A673 (cell line): ENCODE results near the gene CAMTA2. TPM values are rescaled to one million over a fixed set of nuclear protein-coding genes. Genes with fewer than 3 reads are reported as not detected.

Experiments
- BruUV-seq: library from RNA; stranded (reverse); fragments of 400-500 nt; replicated peaks from 2 replicates; lab custom pipeline; 2021; lab: Mats Ljungman, UMichigan
- CTCF ChIA-PET: fragments of 300-600 bp; sonication (Branson Sonifier 250); formaldehyde crosslinking; loops from one replicate; lab custom pipeline; 2022; ENCODE audit warnings: antibody characterized with exemption; lab: Charles Lee
- POLR2A ChIA-PET: fragments of 300-600 bp; sonication (Branson Sonifier 250); formaldehyde crosslinking; loops from one replicate; lab custom pipeline; 2022; ENCODE audit warnings: antibody characterized with exemption; ENCODE audit not compliant: low non-redundant PET; lab: Charles Lee
- DNase-seq: peaks from one replicate; pipeline ENCODE4 v3.0.0-alpha.2; 2015; ENCODE audit warnings: low spot score
- H3K27ac ChIP-seq: fragments of 200-600 bp; sonication (generic); 2 replicates; pipeline ENCODE4 v1.5.1; 2016; ENCODE audit warnings: mixed run types, low read depth, mild to moderate bottlenecking, mixed read lengths, antibody characterized with exemption, low read length; ENCODE audit not compliant: poor library complexity, severe bottlenecking
- H3K27me3 ChIP-seq: fragments of 200-600 bp; sonication (generic); replicated peaks from 2 replicates; pipeline ENCODE4 v1.6.1; 2017; ENCODE audit warnings: mixed run types, low read depth, mild to moderate bottlenecking, mixed read lengths, antibody characterized with exemption, low read length; ENCODE audit not compliant: insufficient read depth, poor library complexity
- H3K36me3 ChIP-seq: fragments of 200-600 bp; sonication (generic); 2 replicates; pipeline ENCODE4 v1.6.1; 2016; ENCODE audit warnings: mixed run types, mild to moderate bottlenecking, mixed read lengths, antibody characterized with exemption, low read length; ENCODE audit not compliant: insufficient read depth, poor library complexity, severe bottlenecking
- H3K4me1 ChIP-seq: fragments of 200-600 bp; sonication (generic); 2 replicates; pipeline ENCODE4 v1.6.1; 2017; ENCODE audit warnings: mixed run types, mild to moderate bottlenecking, mixed read lengths, antibody characterized with exemption, low read length; ENCODE audit not compliant: insufficient read depth, poor library complexity, severe bottlenecking
- H3K4me3 ChIP-seq: fragments of 200-600 bp; sonication (generic); 2 replicates; pipeline ENCODE4 v1.5.1; 2016; ENCODE audit warnings: low read depth, mixed run types, mild to moderate bottlenecking, mixed read lengths, low read length; ENCODE audit not compliant: poor library complexity, severe bottlenecking
- H3K9me3 ChIP-seq: fragments of 200-600 bp; sonication (generic); 2 replicates; pipeline ENCODE4 v1.6.1; 2016; ENCODE audit warnings: mixed run types, low read depth, mild to moderate bottlenecking, mixed read lengths, antibody characterized with exemption, low read length; ENCODE audit not compliant: poor library complexity, severe bottlenecking
- EZH2 ChIP-seq: fragments of 200-600 bp; sonication (generic); IDR thresholded peaks from 2 replicates; pipeline ENCODE4 v1.6.1; 2017; ENCODE audit warnings: borderline replicate concordance, low read depth, mild to moderate bottlenecking, mixed read lengths, antibody characterized with exemption, low read length; ENCODE audit not compliant: poor library complexity, severe bottlenecking
- intact Hi-C: fragments of 100-400 bp; cut with micrococcal nuclease; formaldehyde crosslinking; loops from one replicate; pipeline ENCODE4 v1.10.0; 2022; ENCODE audit not compliant: unreplicated experiment
- total RNA-seq: library from RNA; stranded (reverse); gene quantifications from 2 replicates; pipeline ENCODE4 v1.2.3, GENCODE V29; 2021
- TF ChIP-seq, protein P1 (sequence below): fragments of 300-800, 200-600 bp; sonication (generic); conservative IDR thresholded peaks from 2 replicates; pipeline ENCODE4 v1.5.1; 2017; ENCODE audit warnings: low read depth, mild to moderate bottlenecking, antibody characterized with exemption, low read length, moderate library complexity, mixed read lengths

CAMTA2 gene
- total RNA-seq, 1 experiment from 2014 or later = 16.3 TPM

- POLR2A ChIA-PET = no interaction called here
- CTCF ChIA-PET = no interaction called here
- no TSS peak for BruUV-seq
Measured at GRCh38 chr17:4935650-4936049, 51.8 kb downstream of the CAMTA2 start.

GRCh38 chr17:4934173-4934979 lies 53.1 kb downstream of the CAMTA2 start:
- POLR2A ChIA-PET = no interaction called here
- CTCF ChIA-PET = no interaction called here
- no peak overlapping the region for H3K27ac ChIP-seq
- DNase-seq = no peak
- intact Hi-C loops = no loop called here
- TF ChIP-seq, protein P1, sequence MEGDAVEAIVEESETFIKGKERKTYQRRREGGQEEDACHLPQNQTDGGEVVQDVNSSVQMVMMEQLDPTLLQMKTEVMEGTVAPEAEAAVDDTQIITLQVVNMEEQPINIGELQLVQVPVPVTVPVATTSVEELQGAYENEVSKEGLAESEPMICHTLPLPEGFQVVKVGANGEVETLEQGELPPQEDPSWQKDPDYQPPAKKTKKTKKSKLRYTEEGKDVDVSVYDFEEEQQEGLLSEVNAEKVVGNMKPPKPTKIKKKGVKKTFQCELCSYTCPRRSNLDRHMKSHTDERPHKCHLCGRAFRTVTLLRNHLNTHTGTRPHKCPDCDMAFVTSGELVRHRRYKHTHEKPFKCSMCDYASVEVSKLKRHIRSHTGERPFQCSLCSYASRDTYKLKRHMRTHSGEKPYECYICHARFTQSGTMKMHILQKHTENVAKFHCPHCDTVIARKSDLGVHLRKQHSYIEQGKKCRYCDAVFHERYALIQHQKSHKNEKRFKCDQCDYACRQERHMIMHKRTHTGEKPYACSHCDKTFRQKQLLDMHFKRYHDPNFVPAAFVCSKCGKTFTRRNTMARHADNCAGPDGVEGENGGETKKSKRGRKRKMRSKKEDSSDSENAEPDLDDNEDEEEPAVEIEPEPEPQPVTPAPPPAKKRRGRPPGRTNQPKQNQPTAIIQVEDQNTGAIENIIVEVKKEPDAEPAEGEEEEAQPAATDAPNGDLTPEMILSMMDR = no peak
- no peak for TF ChIP-seq EZH2
- H3K27me3 ChIP-seq = no peaks in the 10 kb centered on the region
- no TSS peak for BruUV-seq
- H3K4me1 ChIP-seq = peaks cover 7% of the 10 kb centered on the region
- H3K4me3 ChIP-seq = no peak overlapping the region
- no peaks in the 10 kb centered on the region for H3K9me3 ChIP-seq
- peaks cover 19% of the 10 kb centered on the region for H3K36me3 ChIP-seq

More at GRCh38 chr17:4935650-4936049, 51.8 kb downstream of the CAMTA2 start:
- intact Hi-C loops = no loop called here
- no peaks in the 10 kb centered on the region for H3K27me3 ChIP-seq
- no peak overlapping the region for H3K4me3 ChIP-seq
- TF ChIP-seq, protein P1 = no peak
- no peak for TF ChIP-seq EZH2
- H3K4me1 ChIP-seq = peaks cover 7% of the 10 kb centered on the region
- peaks cover 19% of the 10 kb centered on the region for H3K36me3 ChIP-seq
- no peak for DNase-seq
- no peak overlapping the region for H3K27ac ChIP-seq
- no peaks in the 10 kb centered on the region for H3K9me3 ChIP-seq

- Histone ChIP-seq H3K9me3 (no peaks in the 10 kb centered on the region), H3K36me3 (peaks cover 19% of the 10 kb centered on the region), H3K4me1 (peaks cover 2% of the 10 kb centered on the region), H3K27ac (no peak overlapping the region), H3K4me3 (no peak overlapping the region), H3K27me3 (no peaks in the 10 kb centered on the region)
- TF ChIP-seq, protein P1 = no peak
- CTCF ChIA-PET = no interaction called here
- intact Hi-C loops = no loop called here
- no TSS peak for BruUV-seq
- POLR2A ChIA-PET = no interaction called here
- no peak for DNase-seq
Measured at GRCh38 chr17:4933646-4934045, 53.8 kb downstream of the CAMTA2 start.
